LNCaP clone FGC (cell line): Measurements from ENCODE around the gene FUS.

ENCODE experiments used
- DNase-seq: peaks from one replicate; pipeline ENCODE4 v3.0.0-alpha.2; 2011; ENCODE audit warnings: low read depth
- H3K4me3 ChIP-seq: 2 replicates; pipeline ENCODE4 v1.5.1; 2011; ENCODE audit warnings: mild to moderate bottlenecking, low read depth, low read length, control low read depth
- TF ChIP-seq, protein P1 (sequence below): IDR thresholded peaks from 2 replicates; pipeline ENCODE4 v1.5.1; 2012; ENCODE audit warnings: mild to moderate bottlenecking; ENCODE audit not compliant: control insufficient read depth, insufficient read depth; ENCODE audit errors: extremely low read depth

The FUS gene

DNA sequence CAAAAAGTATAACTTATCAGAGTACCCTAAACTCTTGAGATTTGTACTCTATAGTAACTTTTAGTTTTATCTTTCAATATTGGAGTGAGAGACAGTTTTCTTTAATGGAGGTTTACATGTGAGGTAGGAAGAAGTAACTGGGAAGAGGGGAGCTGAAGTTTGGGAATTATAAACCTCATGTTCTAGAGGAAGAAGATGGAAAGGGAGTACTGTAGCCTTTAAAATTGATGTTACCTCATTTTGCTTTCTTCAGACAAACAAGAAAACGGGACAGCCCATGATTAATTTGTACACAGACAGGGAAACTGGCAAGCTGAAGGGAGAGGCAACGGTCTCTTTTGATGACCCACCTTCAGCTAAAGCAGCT lies 9.5 kb downstream of the FUS start:
- no peak for DNase-seq
- no peak overlapping the region for H3K4me3 ChIP-seq
- TF ChIP-seq, protein P1, sequence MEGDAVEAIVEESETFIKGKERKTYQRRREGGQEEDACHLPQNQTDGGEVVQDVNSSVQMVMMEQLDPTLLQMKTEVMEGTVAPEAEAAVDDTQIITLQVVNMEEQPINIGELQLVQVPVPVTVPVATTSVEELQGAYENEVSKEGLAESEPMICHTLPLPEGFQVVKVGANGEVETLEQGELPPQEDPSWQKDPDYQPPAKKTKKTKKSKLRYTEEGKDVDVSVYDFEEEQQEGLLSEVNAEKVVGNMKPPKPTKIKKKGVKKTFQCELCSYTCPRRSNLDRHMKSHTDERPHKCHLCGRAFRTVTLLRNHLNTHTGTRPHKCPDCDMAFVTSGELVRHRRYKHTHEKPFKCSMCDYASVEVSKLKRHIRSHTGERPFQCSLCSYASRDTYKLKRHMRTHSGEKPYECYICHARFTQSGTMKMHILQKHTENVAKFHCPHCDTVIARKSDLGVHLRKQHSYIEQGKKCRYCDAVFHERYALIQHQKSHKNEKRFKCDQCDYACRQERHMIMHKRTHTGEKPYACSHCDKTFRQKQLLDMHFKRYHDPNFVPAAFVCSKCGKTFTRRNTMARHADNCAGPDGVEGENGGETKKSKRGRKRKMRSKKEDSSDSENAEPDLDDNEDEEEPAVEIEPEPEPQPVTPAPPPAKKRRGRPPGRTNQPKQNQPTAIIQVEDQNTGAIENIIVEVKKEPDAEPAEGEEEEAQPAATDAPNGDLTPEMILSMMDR, result no peak

DNA sequence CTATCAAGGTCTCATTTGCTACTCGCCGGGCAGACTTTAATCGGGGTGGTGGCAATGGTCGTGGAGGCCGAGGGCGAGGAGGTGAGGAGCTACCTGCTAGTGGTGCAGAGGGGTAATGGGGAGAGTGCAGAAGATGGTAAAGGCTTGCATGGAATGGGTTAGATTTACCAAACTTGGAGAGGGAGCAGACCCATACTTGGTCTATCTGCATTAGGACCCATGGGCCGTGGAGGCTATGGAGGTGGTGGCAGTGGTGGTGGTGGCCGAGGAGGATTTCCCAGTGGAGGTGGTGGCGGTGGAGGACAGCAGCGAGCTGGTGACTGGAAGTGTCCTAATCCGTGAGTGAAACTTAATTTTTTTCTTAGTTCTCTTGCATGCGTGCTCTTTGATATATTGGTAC lies 10.1 kb downstream of the FUS start:
- DNase-seq, result no peak
- no peak overlapping the region for H3K4me3 ChIP-seq
- TF ChIP-seq, protein P1, result no peak

DNA sequence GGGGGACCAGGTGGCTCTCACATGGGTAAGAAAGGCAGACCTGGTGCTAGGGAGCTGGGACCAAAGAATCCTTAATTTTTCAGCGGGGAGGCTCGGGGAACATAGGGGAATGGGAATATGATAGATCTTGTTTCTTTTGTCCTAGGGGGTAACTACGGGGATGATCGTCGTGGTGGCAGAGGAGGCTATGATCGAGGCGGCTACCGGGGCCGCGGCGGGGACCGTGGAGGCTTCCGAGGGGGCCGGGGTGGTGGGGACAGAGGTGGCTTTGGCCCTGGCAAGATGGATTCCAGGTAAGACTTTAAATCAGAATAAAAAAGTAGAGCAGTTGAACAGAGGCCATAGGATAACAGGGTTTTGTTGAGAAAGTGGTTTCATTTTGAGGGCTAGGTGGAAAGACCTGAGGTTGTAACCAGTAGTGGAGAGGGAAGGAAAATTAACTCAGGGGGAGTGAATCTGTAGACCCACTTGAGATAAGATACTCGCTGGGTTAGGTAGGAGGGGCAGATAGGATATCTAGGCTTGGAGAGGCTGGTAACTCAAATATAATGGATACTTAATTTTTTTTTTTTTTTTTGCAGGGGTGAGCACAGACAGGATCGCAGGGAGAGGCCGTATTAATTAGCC lies 11.0 kb downstream of the FUS start:
- TF ChIP-seq, protein P1, result no peak
- no peak overlapping the region for H3K4me3 ChIP-seq
- no peak for DNase-seq

DNA sequence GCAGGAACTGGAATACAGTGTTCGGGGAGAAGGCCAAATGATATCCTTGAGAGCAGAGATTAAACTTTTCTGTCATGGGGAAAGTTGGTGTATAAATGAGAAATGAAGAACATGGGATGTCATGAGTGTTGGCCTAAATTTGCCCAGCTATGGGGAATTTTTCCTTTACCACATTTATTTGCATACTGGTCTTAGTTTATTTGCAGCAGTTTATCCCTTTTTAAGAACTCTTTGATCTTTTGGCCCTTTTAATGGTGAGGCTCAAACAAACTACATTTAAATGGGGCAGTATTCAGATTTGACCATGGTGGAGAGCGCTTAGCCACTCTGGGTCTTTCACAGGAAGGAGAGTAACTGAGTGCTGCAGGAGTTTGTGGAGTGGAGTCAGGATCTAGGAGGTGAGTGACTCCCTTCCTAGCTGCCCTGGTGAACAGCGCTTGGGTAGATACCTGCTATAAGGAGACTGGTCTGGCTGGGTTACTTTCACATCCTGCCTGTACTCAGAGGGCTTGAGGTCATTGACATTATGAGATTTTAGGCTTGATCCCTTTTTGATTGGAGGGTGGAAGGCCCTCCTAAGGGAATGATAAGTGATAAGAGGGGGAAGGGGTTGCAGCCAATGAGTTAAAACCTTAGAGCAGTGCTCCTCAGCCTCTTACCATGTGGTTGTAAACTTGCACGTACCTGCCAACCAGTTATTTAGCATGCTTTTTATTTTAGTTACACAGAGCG lies 11.9 kb downstream of the FUS start:
- DNase-seq, result no peak
- no peak overlapping the region for H3K4me3 ChIP-seq
- TF ChIP-seq, protein P1, result no peak

DNA sequence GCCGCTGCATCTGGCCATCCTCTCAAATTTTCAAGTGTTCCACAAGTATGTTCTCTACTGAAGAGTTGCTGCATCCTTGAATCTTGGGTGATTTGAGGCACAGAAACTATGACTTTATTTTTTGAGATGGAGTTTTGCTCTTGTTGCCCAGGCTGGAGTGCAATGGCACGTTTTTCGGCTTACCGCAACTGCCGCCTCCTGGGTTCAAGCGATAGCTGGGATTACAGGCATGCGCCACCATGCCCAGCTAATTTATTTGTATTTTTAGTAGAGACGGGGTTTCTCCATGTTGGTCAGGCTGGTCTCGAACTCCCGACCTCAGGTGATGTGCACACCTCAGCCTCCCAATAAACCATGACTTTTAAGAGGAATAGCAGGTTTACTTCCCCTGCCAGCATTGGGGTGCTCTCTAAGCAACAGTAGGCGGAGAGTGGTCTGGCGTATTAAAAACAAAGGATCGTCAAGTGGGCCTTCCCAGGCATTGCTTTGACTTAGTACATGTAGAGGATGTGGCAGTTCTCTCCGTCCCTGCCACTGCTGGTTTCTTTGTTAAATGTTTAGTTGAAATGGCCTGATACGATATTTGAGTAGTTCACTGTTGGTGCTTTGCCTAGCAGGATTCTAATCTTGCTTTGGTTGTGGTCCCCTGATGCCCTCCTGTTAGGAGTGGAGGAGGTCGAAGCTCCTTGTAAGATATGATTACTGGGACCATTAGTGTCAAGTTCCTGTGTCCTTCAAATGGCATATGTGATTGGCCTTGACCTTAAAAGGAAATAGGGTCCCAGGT lies 13.1 kb downstream of the FUS start:
- TF ChIP-seq, protein P1, result no peak
- no peak overlapping the region for H3K4me3 ChIP-seq
- no peak for DNase-seq

DNA sequence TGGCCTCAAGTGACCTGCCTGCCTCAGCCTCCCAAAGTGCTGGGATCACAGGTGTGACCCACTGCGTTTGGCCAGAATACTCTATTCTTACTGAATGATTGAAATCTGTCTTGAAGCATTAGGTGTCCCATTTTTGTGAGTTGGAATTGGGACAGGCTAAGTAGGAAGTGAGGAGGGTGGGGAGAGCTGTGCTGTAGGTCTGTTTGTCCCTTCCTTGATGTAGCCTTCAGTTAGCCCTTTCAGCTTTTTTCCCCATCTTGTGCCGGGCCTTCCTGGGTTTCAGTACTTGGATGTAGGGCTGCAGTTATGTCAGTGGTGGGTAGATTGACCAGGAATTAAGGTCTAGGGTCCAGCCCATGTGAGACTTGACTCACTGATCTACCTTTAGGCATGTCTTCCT lies 13.9 kb downstream of the FUS start:
- DNase-seq, result no peak
- TF ChIP-seq, protein P1, result no peak
- H3K4me3 ChIP-seq, result no peak overlapping the region
